ENCODE measurements around the gene RIPOR2.

Gene RIPOR2

GRCh38 chr6:24875534-24875901, 60.2 kb downstream of the RIPOR2 start:
- no peak for DNase-seq (ENCODE audit: low read depth)

- DNase-seq (ENCODE audit: low read depth) = no peak
Observed at GRCh38 chr6:24874776-24875533, 60.8 kb downstream of the RIPOR2 start.

- DNase-seq (ENCODE audit: low read depth) = no peak
Observed at GRCh38 chr6:24874128-24874527, 61.6 kb downstream of the RIPOR2 start.

GRCh38 chr6:24872779-24873178, 63.0 kb downstream of the RIPOR2 start:
- DNase-seq (ENCODE audit: low read depth) = no peak

- DNase-seq (ENCODE audit: low read depth) = no peak
Observed at GRCh38 chr6:24868765-24869164, 67.0 kb downstream of the RIPOR2 start.

GRCh38 chr6:24867104-24867703, 68.6 kb downstream of the RIPOR2 start:
- DNase-seq (ENCODE audit: low read depth) = no peak

GRCh38 chr6:24865161-24865560, 70.6 kb downstream of the RIPOR2 start:
- no peak for DNase-seq (ENCODE audit: low read depth)

GRCh38 chr6:24864343-24864742, 71.4 kb downstream of the RIPOR2 start:
- DNase-seq (ENCODE audit: low read depth) = no peak

GRCh38 chr6:24861934-24862333, 73.8 kb downstream of the RIPOR2 start:
- no peak for DNase-seq (ENCODE audit: low read depth)

- no peak for DNase-seq (ENCODE audit: low read depth)
Observed at GRCh38 chr6:24859608-24860200, 76.1 kb downstream of the RIPOR2 start.

- no peak for DNase-seq (ENCODE audit: low read depth)
Observed at GRCh38 chr6:24859132-24859531, 76.6 kb downstream of the RIPOR2 start.

GRCh38 chr6:24858177-24858653, 77.5 kb downstream of the RIPOR2 start:
- DNase-seq (ENCODE audit: low read depth) = no peak

- DNase-seq (ENCODE audit: low read depth) = no peak
Observed at GRCh38 chr6:24856901-24857670, 78.7 kb downstream of the RIPOR2 start.

- no peak for DNase-seq (ENCODE audit: low read depth)
Observed at GRCh38 chr6:24856246-24856599, 79.5 kb downstream of the RIPOR2 start.

- DNase-seq (ENCODE audit: low read depth) = peak; percentile 41
Observed at GRCh38 chr6:24855395-24856245, 80.1 kb downstream of the RIPOR2 start.

GRCh38 chr6:24854077-24854666, 81.6 kb downstream of the RIPOR2 start:
- DNase-seq (ENCODE audit: low read depth) = no peak

- no peak for DNase-seq (ENCODE audit: low read depth)
Observed at GRCh38 chr6:24851086-24851485, 84.7 kb downstream of the RIPOR2 start.

GRCh38 chr6:24849713-24850112, 86.0 kb downstream of the RIPOR2 start:
- DNase-seq (ENCODE audit: low read depth) = no peak

- DNase-seq (ENCODE audit: low read depth) = no peak
Observed at GRCh38 chr6:24848461-24848860, 87.3 kb downstream of the RIPOR2 start.

GRCh38 chr6:24847402-24847801, 88.4 kb downstream of the RIPOR2 start:
- no peak for DNase-seq (ENCODE audit: low read depth)

GRCh38 chr6:24845578-24845977, 90.2 kb downstream of the RIPOR2 start:
- no peak for DNase-seq (ENCODE audit: low read depth)

Data from activated T-helper 1 cell treated with Interleukin-2 at 50 U/mL for 16 hours (primary cell).